Osteocyte (in vitro differentiated cells): ENCODE results near the gene DNAL4. TPM values are rescaled to one million over a fixed set of nuclear protein-coding genes. Genes with fewer than 3 reads are reported as not detected.

Source experiments
- DNase-seq: peaks from one replicate; pipeline ENCODE4 v3.0.0; 2021; ENCODE audit warnings: mixed read lengths; ENCODE audit not compliant: unreplicated experiment; ENCODE audit errors: extremely low spot score
- H3K27ac Mint-ChIP-seq: one replicate; pipeline ENCODE4 v1.8.0; 2021; ENCODE audit warnings: mild to moderate bottlenecking, mixed read lengths; ENCODE audit not compliant: unreplicated experiment
- H3K27me3 Mint-ChIP-seq: one replicate; pipeline ENCODE4 v1.8.0; 2021; ENCODE audit warnings: mixed read lengths; ENCODE audit not compliant: unreplicated experiment
- H3K36me3 Mint-ChIP-seq: one replicate; pipeline ENCODE4 v1.8.0; 2021; ENCODE audit warnings: mixed read lengths; ENCODE audit not compliant: unreplicated experiment
- H3K4me1 Mint-ChIP-seq: one replicate; pipeline ENCODE4 v1.8.0; 2021; ENCODE audit warnings: mixed read lengths; ENCODE audit not compliant: unreplicated experiment
- H3K4me3 Mint-ChIP-seq: one replicate; pipeline ENCODE4 v1.8.0; 2021; ENCODE audit warnings: mild to moderate bottlenecking, moderate library complexity, mixed read lengths; ENCODE audit not compliant: unreplicated experiment
- H3K9me3 Mint-ChIP-seq: one replicate; pipeline ENCODE4 v1.8.0; 2021; ENCODE audit warnings: mixed read lengths; ENCODE audit not compliant: unreplicated experiment
- total RNA-seq: library from RNA; stranded (reverse); gene quantifications from 2 replicates; pipeline ENCODE4 v1.2.1, GENCODE V29; 2021
- TF ChIP-seq, protein P1 (sequence below): fragments of 200-600 bp; sonication (generic); IDR thresholded peaks from 2 replicates; pipeline ENCODE4 v1.5.0; 2021; ENCODE audit warnings: antibody characterized with exemption, mild to moderate bottlenecking, moderate library complexity

The DNAL4 gene
- total RNA-seq, 1 donor from 2014 or later = 17.0 TPM

DNA sequence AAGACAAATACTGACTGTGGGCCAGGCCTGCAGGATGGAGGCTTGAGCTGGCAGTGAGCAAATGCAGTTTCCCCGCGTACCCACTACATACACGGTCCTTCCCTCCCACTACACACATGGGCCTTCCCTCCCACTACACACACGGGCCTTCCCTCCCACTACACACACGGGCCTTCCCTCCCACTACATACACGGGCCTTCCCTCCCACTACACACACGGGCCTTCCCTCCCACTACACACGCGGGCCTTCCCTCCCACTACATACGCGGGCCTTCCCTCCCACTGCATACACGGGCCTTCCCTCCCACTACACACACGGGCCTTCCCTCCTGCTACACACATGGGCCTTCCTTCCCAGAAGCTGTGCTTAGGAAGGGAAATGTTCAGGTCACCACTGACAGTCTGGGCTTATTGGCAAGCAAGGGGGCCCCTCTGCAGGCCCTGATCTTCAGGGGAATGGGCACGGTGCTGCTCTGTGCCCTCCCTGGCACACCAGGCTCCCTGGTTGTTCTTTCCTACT lies 10.8 kb downstream of the DNAL4 start:
- H3K27ac Mint-ChIP-seq = peak overlapping the region; percentile 71
- no peaks in the 10 kb centered on the region for H3K9me3 Mint-ChIP-seq
- TF ChIP-seq, protein P1, sequence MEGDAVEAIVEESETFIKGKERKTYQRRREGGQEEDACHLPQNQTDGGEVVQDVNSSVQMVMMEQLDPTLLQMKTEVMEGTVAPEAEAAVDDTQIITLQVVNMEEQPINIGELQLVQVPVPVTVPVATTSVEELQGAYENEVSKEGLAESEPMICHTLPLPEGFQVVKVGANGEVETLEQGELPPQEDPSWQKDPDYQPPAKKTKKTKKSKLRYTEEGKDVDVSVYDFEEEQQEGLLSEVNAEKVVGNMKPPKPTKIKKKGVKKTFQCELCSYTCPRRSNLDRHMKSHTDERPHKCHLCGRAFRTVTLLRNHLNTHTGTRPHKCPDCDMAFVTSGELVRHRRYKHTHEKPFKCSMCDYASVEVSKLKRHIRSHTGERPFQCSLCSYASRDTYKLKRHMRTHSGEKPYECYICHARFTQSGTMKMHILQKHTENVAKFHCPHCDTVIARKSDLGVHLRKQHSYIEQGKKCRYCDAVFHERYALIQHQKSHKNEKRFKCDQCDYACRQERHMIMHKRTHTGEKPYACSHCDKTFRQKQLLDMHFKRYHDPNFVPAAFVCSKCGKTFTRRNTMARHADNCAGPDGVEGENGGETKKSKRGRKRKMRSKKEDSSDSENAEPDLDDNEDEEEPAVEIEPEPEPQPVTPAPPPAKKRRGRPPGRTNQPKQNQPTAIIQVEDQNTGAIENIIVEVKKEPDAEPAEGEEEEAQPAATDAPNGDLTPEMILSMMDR = no peak
- peaks cover 18% of the 10 kb centered on the region for H3K4me1 Mint-ChIP-seq
- H3K27me3 Mint-ChIP-seq = no peaks in the 10 kb centered on the region
- peaks cover 6% of the 10 kb centered on the region for H3K36me3 Mint-ChIP-seq
- no peak for DNase-seq
- H3K4me3 Mint-ChIP-seq = no peak overlapping the region

DNA sequence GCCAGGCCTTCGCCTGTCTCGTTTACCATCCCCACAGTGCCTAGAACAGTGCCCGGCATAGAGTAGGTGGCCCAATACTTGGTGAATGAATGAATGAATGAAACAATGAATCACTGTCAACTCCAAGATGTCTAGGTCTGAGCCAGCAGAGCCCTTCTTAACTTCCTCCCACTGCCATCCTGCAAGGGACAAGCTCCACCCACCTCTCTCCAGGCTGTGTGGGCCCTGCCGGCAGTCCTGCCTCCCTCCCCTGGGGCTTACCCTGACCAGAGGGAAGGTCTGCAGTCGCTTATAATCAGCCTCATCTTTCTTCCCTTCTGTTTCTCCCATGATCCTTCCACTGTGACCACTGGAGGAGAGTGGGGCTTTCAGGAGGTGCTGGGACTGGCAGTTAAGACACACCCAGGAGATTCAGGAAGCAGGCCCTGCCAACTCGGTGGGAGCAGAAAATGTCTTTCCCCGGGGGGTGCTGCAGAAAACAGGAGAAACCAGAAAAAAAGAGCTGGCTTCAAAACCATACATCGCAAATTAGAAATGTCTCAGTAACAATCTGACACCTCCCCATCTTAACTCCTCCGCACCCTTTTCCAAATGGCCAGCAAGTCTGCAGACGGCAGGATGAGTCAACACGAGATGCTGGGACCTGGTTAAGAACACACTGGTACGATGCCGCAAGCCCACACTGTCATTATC lies 11.4 kb downstream of the DNAL4 start:
- Mint-ChIP-seq H3K4me3 (no peak overlapping the region), H3K36me3 (peaks cover 6% of the 10 kb centered on the region), H3K9me3 (no peaks in the 10 kb centered on the region), H3K27ac (peak overlapping the region; percentile 71), H3K4me1 (peaks cover 18% of the 10 kb centered on the region), H3K27me3 (no peaks in the 10 kb centered on the region)
- TF ChIP-seq, protein P1 = no peak
- DNase-seq = no peak

DNA sequence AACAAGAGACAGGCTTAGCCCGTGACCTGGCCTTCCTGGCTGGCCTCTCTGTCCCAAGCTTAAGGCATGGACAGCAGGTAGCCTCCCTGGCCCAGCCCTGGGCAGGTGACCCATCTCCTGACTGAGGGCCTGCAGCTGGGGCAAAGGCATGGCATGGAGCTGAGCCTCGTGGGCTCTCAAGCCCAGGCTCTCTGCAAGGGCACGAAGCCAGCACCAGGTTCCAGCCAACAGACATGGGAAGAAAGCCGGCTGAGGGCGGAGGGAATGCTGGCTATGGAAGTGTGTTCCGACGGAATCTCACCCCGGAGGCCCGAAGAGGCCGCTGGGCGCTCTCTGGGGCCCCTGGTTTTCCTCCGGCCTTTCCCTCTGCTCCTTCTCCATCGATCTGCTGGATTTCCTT lies 12.9 kb downstream of the DNAL4 start:
- no peaks in the 10 kb centered on the region for H3K9me3 Mint-ChIP-seq

DNA sequence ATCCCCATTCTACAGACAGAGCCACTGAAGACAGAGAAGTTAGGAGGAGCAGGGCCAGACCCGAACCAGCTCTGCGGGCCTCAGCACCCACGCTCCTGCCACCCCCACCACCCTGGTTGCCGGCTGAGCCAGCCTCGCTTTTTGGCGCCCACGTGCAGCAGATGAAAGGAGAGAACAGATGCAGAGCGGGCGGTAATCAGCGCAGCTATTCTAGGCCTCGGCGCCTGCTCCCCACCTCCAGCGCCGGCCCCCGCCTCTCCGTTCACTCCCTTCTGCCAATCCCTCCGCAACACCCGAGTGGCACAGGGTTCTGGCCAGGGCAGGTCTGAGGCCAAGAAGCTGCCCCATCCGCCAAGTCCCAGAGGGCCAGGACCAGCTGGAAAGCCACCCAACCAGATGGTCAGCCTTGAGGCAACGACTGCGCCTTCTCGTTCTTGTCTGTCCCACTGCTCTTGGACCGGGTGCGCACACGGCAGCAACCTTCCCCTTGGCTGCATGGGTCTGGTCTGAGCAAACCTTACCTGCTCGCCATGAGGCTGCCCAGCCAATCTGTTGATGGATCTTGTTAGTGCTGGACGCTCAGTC lies 16.8 kb downstream of the DNAL4 start:
- H3K9me3 Mint-ChIP-seq = no peaks in the 10 kb centered on the region
- H3K27ac Mint-ChIP-seq = no peak overlapping the region
- DNase-seq = no peak
- TF ChIP-seq, protein P1 = no peak
- peaks cover 4% of the 10 kb centered on the region for H3K36me3 Mint-ChIP-seq
- H3K27me3 Mint-ChIP-seq = no peaks in the 10 kb centered on the region
- H3K4me3 Mint-ChIP-seq = no peak overlapping the region
- H3K4me1 Mint-ChIP-seq = peaks cover 2% of the 10 kb centered on the region

More for the DNA sequence above, 12.9 kb downstream of the DNAL4 start:
- no peak for DNase-seq
- TF ChIP-seq, protein P1 = no peak
- Mint-ChIP-seq H3K4me3 (no peak overlapping the region), H3K4me1 (peaks cover 18% of the 10 kb centered on the region), H3K27me3 (no peaks in the 10 kb centered on the region), H3K36me3 (peaks cover 6% of the 10 kb centered on the region), H3K27ac (no peak overlapping the region)

DNA sequence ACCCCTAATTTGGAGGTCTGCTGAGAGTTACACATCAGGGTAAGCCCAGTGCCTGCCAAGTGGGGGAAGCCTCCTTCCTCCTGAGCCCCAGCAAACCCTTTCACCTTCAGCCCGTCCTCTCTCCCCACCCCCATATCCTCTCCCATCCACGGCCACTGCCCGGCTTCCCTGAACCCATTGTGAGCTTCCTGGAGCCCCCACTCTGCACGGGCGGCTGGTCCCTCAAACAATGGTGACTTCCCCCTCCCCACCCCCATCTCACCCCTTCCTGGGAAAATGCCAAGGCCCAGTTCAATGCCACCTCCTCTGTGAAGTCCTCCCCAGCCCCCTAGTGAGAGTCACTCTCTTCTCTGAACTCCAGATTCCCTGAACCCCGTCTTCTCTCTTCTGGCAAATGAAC lies 17.9 kb downstream of the DNAL4 start:
- H3K9me3 Mint-ChIP-seq = no peaks in the 10 kb centered on the region
- no peak overlapping the region for H3K27ac Mint-ChIP-seq
- no peak overlapping the region for H3K4me3 Mint-ChIP-seq
- H3K4me1 Mint-ChIP-seq = no peaks in the 10 kb centered on the region
- no peak for DNase-seq
- TF ChIP-seq, protein P1 = no peak
- H3K27me3 Mint-ChIP-seq = no peaks in the 10 kb centered on the region
- H3K36me3 Mint-ChIP-seq = peaks cover 3% of the 10 kb centered on the region
